SK-N-SH treated with all-trans-retinoic acid at 6 μM for 48 hours (cell line): Measurements from ENCODE around the gene LRCH2.

Experiments used
- ESRRG ChIP-seq: fragments of 250-450 bp; sonication (Bioruptor Pico); IDR thresholded peaks from 2 replicates; pipeline ENCODE4 v1.6.1; 2021; ENCODE audit warnings: mild to moderate bottlenecking
- PATZ1 ChIP-seq: fragments of 250-450 bp; sonication (Bioruptor Pico); IDR thresholded peaks from 2 replicates; pipeline ENCODE4 v1.8.0; 2020; ENCODE audit warnings: mild to moderate bottlenecking, moderate library complexity, borderline replicate concordance
- PPARA ChIP-seq: fragments of 250-450 bp; sonication (Bioruptor Pico); IDR thresholded peaks from 2 replicates; pipeline ENCODE4 v1.5.0; 2020; ENCODE audit warnings: mild to moderate bottlenecking, borderline replicate concordance
- RARB ChIP-seq: fragments of 250-450 bp; sonication (Bioruptor Pico); IDR thresholded peaks from 2 replicates; pipeline ENCODE4 v1.8.0; 2021; ENCODE audit warnings: mild to moderate bottlenecking, moderate library complexity
- ZFP3 ChIP-seq: fragments of 250-450 bp; sonication (Bioruptor Pico); IDR thresholded peaks from 2 replicates; pipeline ENCODE4 v1.5.0; 2020; ENCODE audit warnings: mild to moderate bottlenecking, moderate library complexity
- ZFP30 ChIP-seq: fragments of 450-650 bp; formaldehyde crosslinking; IDR thresholded peaks from 2 replicates; pipeline ENCODE4 v1.5.0; 2022; ENCODE audit warnings: mild to moderate bottlenecking, moderate library complexity
- ZNF8 ChIP-seq: fragments of 450-650 bp; formaldehyde crosslinking; IDR thresholded peaks from 2 replicates; pipeline ENCODE4 v1.5.0; 2020; ENCODE audit warnings: mild to moderate bottlenecking, moderate library complexity

- no peak for TF ChIP-seq PPARA (CRISPR knock-in tag)
- TF ChIP-seq ZFP30 (CRISPR knock-in tag), result no peak
- no peak for TF ChIP-seq ZFP3
- TF ChIP-seq RARB (CRISPR knock-in tag), result no peak
- no peak for TF ChIP-seq ZNF8 (CRISPR knock-in tag)
- TF ChIP-seq PATZ1 (CRISPR knock-in tag), result no peak
- no peak for TF ChIP-seq ESRRG (CRISPR knock-in tag)
Observed at GRCh38 chrX:115089419-115089818, 144.5 kb downstream of the LRCH2 start.
